WTC11 (cell line): Measurements from ENCODE around the gene DOCK1. TPM values are rescaled to one million over a fixed set of nuclear protein-coding genes. Genes with fewer than 3 reads are reported as not detected.

Experiments
- ATAC-seq: fragments of 200-7000 bp; cut with Tn5 transposase; 2 replicates; pipeline ENCODE4 v1.10.0; 2021; ENCODE audit warnings: mild to moderate bottlenecking, moderate library complexity
- CTCF ChIA-PET: fragments of 300-600 bp; sonication (Branson Sonifier 250); formaldehyde crosslinking; loops from one replicate; lab custom pipeline; 2021; ENCODE audit warnings: antibody characterized with exemption; lab: Charles Lee
- POLR2A ChIA-PET: fragments of 350-600 bp; sonication (Branson Sonifier 250); formaldehyde crosslinking; loops from one replicate; lab custom pipeline; 2021; ENCODE audit warnings: antibody characterized with exemption; lab: Charles Lee
- DNase-seq: peaks from one replicate; pipeline ENCODE4 v3.0.0; 2021; ENCODE audit warnings: low spot score
- H3K27ac Mint-ChIP-seq: 2 replicates; pipeline ENCODE4 v1.8.0; 2021; ENCODE audit warnings: mixed read lengths
- H3K27me3 Mint-ChIP-seq: 2 replicates; pipeline ENCODE4 v1.8.0; 2021; ENCODE audit warnings: low read depth, mild to moderate bottlenecking, moderate library complexity, mixed read lengths
- H3K36me3 Mint-ChIP-seq: 2 replicates; pipeline ENCODE4 v1.8.0; 2021; ENCODE audit warnings: mixed read lengths
- H3K4me1 Mint-ChIP-seq: 2 replicates; pipeline ENCODE4 v1.8.0; 2022; ENCODE audit warnings: mixed read lengths
- H3K4me3 Mint-ChIP-seq: 2 replicates; pipeline ENCODE4 v1.8.0; 2021; ENCODE audit warnings: mild to moderate bottlenecking, moderate library complexity, mixed read lengths
- H3K9me3 Mint-ChIP-seq: 2 replicates; pipeline ENCODE4 v1.8.0; 2021; ENCODE audit warnings: mixed read lengths
- AFF4 ChIP-seq: sonication (generic); formaldehyde crosslinking; IDR thresholded peaks from 2 replicates; pipeline ENCODE4 v1.8.1; 2023; ENCODE audit warnings: mild to moderate bottlenecking, missing genetic modification reagents, borderline replicate concordance
- CBFB ChIP-seq: sonication (generic); formaldehyde crosslinking; IDR thresholded peaks from 2 replicates; pipeline ENCODE4 v1.8.1; 2022; ENCODE audit warnings: mild to moderate bottlenecking, low read depth, missing genetic modification reagents
- E2F1 ChIP-seq: sonication (generic); formaldehyde crosslinking; IDR thresholded peaks from 2 replicates; pipeline ENCODE4 v1.8.0; 2022; ENCODE audit warnings: mild to moderate bottlenecking, missing genetic modification reagents
- FOXP1 ChIP-seq: sonication (generic); formaldehyde crosslinking; IDR thresholded peaks from 2 replicates; pipeline ENCODE4 v1.8.0; 2022; ENCODE audit warnings: missing genetic modification reagents, mild to moderate bottlenecking, moderate library complexity, borderline replicate concordance
- FOXP4 ChIP-seq: sonication (generic); formaldehyde crosslinking; IDR thresholded peaks from 2 replicates; pipeline ENCODE4 v1.8.0; 2022; ENCODE audit warnings: mild to moderate bottlenecking, missing genetic modification reagents
- GRHL2 ChIP-seq: fragments of 250-450 bp; sonication (Bioruptor Pico); IDR thresholded peaks from 2 replicates; pipeline ENCODE4 v1.8.0; 2022; ENCODE audit warnings: mild to moderate bottlenecking, moderate library complexity; ENCODE audit not compliant: insufficient replicate concordance, severe bottlenecking
- GTF2I ChIP-seq: fragments of 250-450 bp; sonication (Bioruptor Pico); conservative IDR thresholded peaks from 2 replicates; pipeline ENCODE4 v1.4.0; 2021; ENCODE audit warnings: mild to moderate bottlenecking
- MAX ChIP-seq: sonication (generic); formaldehyde crosslinking; IDR thresholded peaks from 2 replicates; pipeline ENCODE4 v1.8.0; 2022; ENCODE audit warnings: mild to moderate bottlenecking, missing genetic modification reagents
- NFE2L1 ChIP-seq: sonication (generic); formaldehyde crosslinking; IDR thresholded peaks from 2 replicates; pipeline ENCODE4 v1.8.1; 2023; ENCODE audit warnings: missing genetic modification reagents
- NFYB ChIP-seq: sonication (generic); formaldehyde crosslinking; conservative IDR thresholded peaks from 2 replicates; pipeline ENCODE4 v1.8.0; 2022; ENCODE audit warnings: low read depth, missing genetic modification reagents
- PRDM15 ChIP-seq: sonication (generic); formaldehyde crosslinking; IDR thresholded peaks from 2 replicates; pipeline ENCODE4 v1.8.0; 2022; ENCODE audit warnings: missing genetic modification reagents
- PREB ChIP-seq: sonication (generic); formaldehyde crosslinking; IDR thresholded peaks from 2 replicates; pipeline ENCODE4 v1.8.1; 2022; ENCODE audit warnings: mild to moderate bottlenecking, missing genetic modification reagents, moderate library complexity, borderline replicate concordance
- RELA ChIP-seq: sonication (generic); formaldehyde crosslinking; IDR thresholded peaks from 2 replicates; pipeline ENCODE4 v1.8.1; 2022; ENCODE audit warnings: missing genetic modification reagents, mild to moderate bottlenecking, borderline replicate concordance
- TP53 ChIP-seq: sonication (generic); formaldehyde crosslinking; IDR thresholded peaks from 2 replicates; pipeline ENCODE4 v1.8.1; 2023; ENCODE audit warnings: mild to moderate bottlenecking, missing genetic modification reagents
- ZNF425 ChIP-seq: fragments of 250-450 bp; sonication (Bioruptor Pico); conservative IDR thresholded peaks from 2 replicates; pipeline ENCODE4 v1.9.0; 2021; ENCODE audit warnings: mild to moderate bottlenecking
- ZNF512 ChIP-seq: sonication (generic); formaldehyde crosslinking; IDR thresholded peaks from 2 replicates; pipeline ENCODE4 v1.8.1; 2022; ENCODE audit warnings: missing genetic modification reagents, borderline replicate concordance
- ZSCAN18 ChIP-seq: fragments of 250-450 bp; sonication (Bioruptor Pico); IDR thresholded peaks from 2 replicates; pipeline ENCODE4 v2.1.2; 2022; ENCODE audit warnings: mild to moderate bottlenecking, moderate library complexity
- total RNA-seq: library from RNA; stranded (reverse); gene quantifications from 3 replicates; pipeline ENCODE4 v1.2.3, GENCODE V29; 2021

DOCK1 gene
- total RNA-seq, 1 experiment from 2014 or later = 52.1 TPM

- TF ChIP-seq E2F1 (CRISPR knock-in tag) (no peak), GTF2I (CRISPR knock-in tag) (no peak), GRHL2 (no peak)
These were observed 581.1 kb downstream of the DOCK1 start (continued) for GRCh38 chr10:127486355-127486754.

- Mint-ChIP-seq H3K36me3 (no peaks in the 10 kb centered on the region), H3K27me3 (no peaks in the 10 kb centered on the region), H3K27ac (no peak overlapping the region), H3K4me3 (no peak overlapping the region), H3K9me3 (no peaks in the 10 kb centered on the region), H3K4me1 (peaks cover 2% of the 10 kb centered on the region; the same call in 1 of the 2 replicates)
- peak; percentile 92 for ATAC-seq
- ChIA-PET POLR2A (no interaction called here), CTCF (interaction anchor here (0.6 to 1.3 kb wide), 11 partner anchors 14 to 249 kb away, joined by 3 to 9 read pairs (median 4); no protein-coding TSS in a partner anchor)
- peak; percentile 45 for DNase-seq
- TF ChIP-seq ZNF425 (CRISPR knock-in tag) (no peak), PREB (CRISPR knock-in tag) (no peak), AFF4 (CRISPR knock-in tag) (no peak), TP53 (no peak), CBFB (CRISPR knock-in tag) (no peak), RELA (CRISPR knock-in tag) (no peak), ZSCAN18 (CRISPR knock-in tag) (no peak), FOXP4 (CRISPR knock-in tag) (no peak), NFE2L1 (no peak), NFYB (CRISPR knock-in tag) (no peak), FOXP1 (CRISPR knock-in tag) (no peak), MAX (CRISPR knock-in tag) (no peak), ZNF512 (CRISPR knock-in tag) (no peak), PRDM15 (CRISPR knock-in tag) (no peak)
These were observed 587.5 kb downstream of the DOCK1 start for GRCh38 chr10:127492607-127493250.
